Measurements from ENCODE around the gene SCCPDH. TPM values are rescaled to one million over a fixed set of nuclear protein-coding genes. Genes with fewer than 3 reads are reported as not detected.
A peak's percentile ranks its signal among the peaks of the same experiment; 100 is the strongest.
"Not testable (repeated sequence)": the region's sequence is repeated elsewhere in the genome, so short reads cannot be mapped to it uniquely, and the experiment has no call there.

The SCCPDH gene
- total and polyA plus RNA-seq, 2 of the 13 experiments (the other 11 are each of a cell fraction or from before 2014, with no cell fraction given) = 36.7 to 62.3 TPM

DNA sequence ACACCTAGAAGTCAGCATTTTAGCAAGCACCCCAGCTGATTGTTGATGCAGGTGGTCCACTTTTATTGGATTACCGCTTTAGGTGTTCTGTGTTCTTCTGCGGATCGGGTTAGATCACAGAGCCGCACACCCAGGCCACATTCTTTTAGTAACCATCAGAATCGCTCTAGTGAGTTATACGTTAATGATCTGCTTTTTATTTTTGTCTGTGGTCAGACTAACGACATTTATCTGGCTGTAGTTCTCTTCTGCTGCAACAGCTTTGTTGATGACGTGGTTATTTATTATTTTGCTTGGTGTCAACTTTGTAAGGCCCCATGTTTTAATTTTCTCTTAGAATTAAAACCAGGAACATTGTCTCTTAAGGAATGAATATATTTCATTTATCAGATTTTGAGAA is 18.2 kb downstream of the SCCPDH start:
- ChIA-PET POLR2A (no interaction called here), CTCF (ENCODE audit: low intra/inter-chr PET ratio, low total read pairs) (no interaction called here)
- Histone ChIP-seq H3K4me3 (replicated peaks in 1 of 3; ENCODE audit: insufficient read depth in 1 of 3, low read depth in 2 of 3, low read length in 3 of 3) (no peak overlapping the region), H3K36me3 (replicated peaks in 1 of 2; ENCODE audit: control insufficient read depth in 1 of 2, insufficient read depth in 2 of 2, low read length in 2 of 2) (peaks cover 7 to 51% of the 10 kb centered on the region in 2 experiments; a peak in 4 of 5 replicates), H3K9ac (ENCODE audit: insufficient read depth, low read depth, low read length) (no peak overlapping the region), H3K27me3 (ENCODE audit: control insufficient read depth in 1 of 2, insufficient read depth in 2 of 2, low read length in 2 of 2) (no peaks in the 10 kb centered on the region), H3K27ac (ENCODE audit: extremely low read length, insufficient read depth, low read length) (no peak overlapping the region), H2AFZ (ENCODE audit: low read length) (no peak overlapping the region), H3K79me2 (ENCODE audit: insufficient read depth, low read length) (no peaks in the 10 kb centered on the region), H3K4me1 (ENCODE audit: insufficient read depth, low read length) (no peaks in the 10 kb centered on the region), H3K9me3 (ENCODE audit: low read length) (no peaks in the 10 kb centered on the region), H4K20me1 (ENCODE audit: insufficient read depth, low read length) (no peaks in the 10 kb centered on the region), H3K4me2 (ENCODE audit: low read depth, low read length) (no peak overlapping the region)
- no TSS peak for BruUV-seq (replicated peaks)
- DNase-seq (ENCODE audit: low spot score) (no peak), FAIRE-seq (no peak), ATAC-seq (no peak)
- WGBS (ENCODE audit: low lambda C conversion rate) = 97% methylated on average over 8 of the region's 8 CpGs
- in situ Hi-C loops (cut with HindIII; ENCODE audit: extremely low pct_ligation_motif_present, low pct_unique_long_range_greater_than_20kb) = no loop called here
- TF ChIP-seq, protein P1, sequence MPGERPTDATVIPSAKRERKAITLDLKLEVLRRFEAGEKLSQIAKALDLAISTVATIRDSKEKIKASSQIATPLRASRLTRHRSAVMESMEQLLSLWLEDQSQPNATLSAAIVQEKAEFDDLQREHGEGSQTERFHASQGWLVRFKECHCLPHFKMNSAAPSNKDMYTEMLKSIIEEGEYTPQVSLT (CRISPR knock-in tag; IDR thresholded peaks at IDR 0.05; ENCODE audit: borderline replicate concordance, low read depth) = no peak
- TF ChIP-seq IKZF4 (CRISPR knock-in tag; IDR thresholded peaks at IDR 0.05; ENCODE audit: borderline replicate concordance, low read depth, not compliant biosample characterization) (no peak), ZNF564 (CRISPR knock-in tag; IDR thresholded peaks at IDR 0.05) (no peak), ZNF3 (CRISPR knock-in tag; IDR thresholded peaks at IDR 0.05) (no peak), RFXANK (CRISPR knock-in tag; IDR thresholded peaks at IDR 0.05) (no peak), RFX1 (IDR thresholded peaks at IDR 0.05) (no peak), ZNF749 (CRISPR knock-in tag; IDR thresholded peaks at IDR 0.05; ENCODE audit: borderline replicate concordance) (no peak), TCF12 (IDR thresholded peaks at IDR 0.05) (no peak), TCF12 (CRISPR knock-in tag; IDR thresholded peaks at IDR 0.05) (no peak)
- TF ChIP-seq, protein P2, sequence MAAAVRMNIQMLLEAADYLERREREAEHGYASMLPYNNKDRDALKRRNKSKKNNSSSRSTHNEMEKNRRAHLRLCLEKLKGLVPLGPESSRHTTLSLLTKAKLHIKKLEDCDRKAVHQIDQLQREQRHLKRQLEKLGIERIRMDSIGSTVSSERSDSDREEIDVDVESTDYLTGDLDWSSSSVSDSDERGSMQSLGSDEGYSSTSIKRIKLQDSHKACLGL (CRISPR knock-in tag; IDR thresholded peaks at IDR 0.05) = no peak
- TF ChIP-seq, protein P3, sequence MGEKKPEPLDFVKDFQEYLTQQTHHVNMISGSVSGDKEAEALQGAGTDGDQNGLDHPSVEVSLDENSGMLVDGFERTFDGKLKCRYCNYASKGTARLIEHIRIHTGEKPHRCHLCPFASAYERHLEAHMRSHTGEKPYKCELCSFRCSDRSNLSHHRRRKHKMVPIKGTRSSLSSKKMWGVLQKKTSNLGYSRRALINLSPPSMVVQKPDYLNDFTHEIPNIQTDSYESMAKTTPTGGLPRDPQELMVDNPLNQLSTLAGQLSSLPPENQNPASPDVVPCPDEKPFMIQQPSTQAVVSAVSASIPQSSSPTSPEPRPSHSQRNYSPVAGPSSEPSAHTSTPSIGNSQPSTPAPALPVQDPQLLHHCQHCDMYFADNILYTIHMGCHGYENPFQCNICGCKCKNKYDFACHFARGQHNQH (CRISPR knock-in tag; IDR thresholded peaks at IDR 0.05) = no peak
- intact Hi-C loops (cut with micrococcal nuclease; ENCODE audit: unreplicated experiment) = no loop called here

DNA sequence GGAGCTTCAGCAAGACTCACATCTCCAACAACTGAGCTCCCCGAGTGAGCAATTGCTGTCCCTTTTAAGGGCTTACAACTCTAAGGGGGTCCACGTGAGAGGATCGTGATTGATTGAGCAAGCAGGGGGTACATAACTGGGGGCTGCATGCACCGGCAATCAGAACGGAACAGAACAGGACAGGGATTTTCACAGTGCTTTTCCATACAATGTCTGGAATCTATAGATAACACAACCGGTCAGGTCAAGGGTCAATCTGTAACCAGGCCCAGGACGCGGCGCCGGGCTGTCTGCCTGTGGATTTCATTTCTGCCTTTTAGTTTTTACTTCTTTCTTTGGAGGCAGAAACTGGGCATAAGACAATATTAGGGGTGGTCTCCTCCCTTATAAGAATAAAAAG is 21.9 kb downstream of the SCCPDH start:
- POLR2A ChIA-PET; H3K9ac ChIP-seq (ENCODE audit: insufficient read depth, low read depth, low read length); H3K4me2 ChIP-seq (ENCODE audit: low read depth, low read length); H2AFZ ChIP-seq (ENCODE audit: low read length); H4K20me1 ChIP-seq (ENCODE audit: insufficient read depth, low read length); H3K27me3 ChIP-seq (ENCODE audit: control insufficient read depth in 1 of 2, insufficient read depth in 2 of 2, low read length in 2 of 2); H3K4me1 ChIP-seq (ENCODE audit: insufficient read depth, low read length); intact Hi-C loops (cut with micrococcal nuclease; ENCODE audit: unreplicated experiment); BruUV-seq (replicated peaks); H3K4me3 ChIP-seq (replicated peaks in 1 of 3; ENCODE audit: insufficient read depth in 1 of 3, low read depth in 2 of 3, low read length in 3 of 3); CTCF ChIA-PET (ENCODE audit: low intra/inter-chr PET ratio, low total read pairs); H3K27ac ChIP-seq (ENCODE audit: extremely low read length, insufficient read depth, low read length); in situ Hi-C loops (cut with HindIII; ENCODE audit: extremely low pct_ligation_motif_present, low pct_unique_long_range_greater_than_20kb); H3K9me3 ChIP-seq (ENCODE audit: low read length); H3K79me2 ChIP-seq (ENCODE audit: insufficient read depth, low read length); DNase-seq (ENCODE audit: low spot score); FAIRE-seq: not testable (repeated sequence)
- H3K36me3 ChIP-seq (replicated peaks in 1 of 2; ENCODE audit: control insufficient read depth in 1 of 2, insufficient read depth in 2 of 2, low read length in 2 of 2) = peaks cover 10 to 31% of the 10 kb centered on the region in 2 experiments; a peak in 4 of 5 replicates
- peak; percentile 44; the same call in 1 of the 3 replicates for ATAC-seq
- 92% methylated on average over 8 of the region's 10 CpGs for WGBS (ENCODE audit: low lambda C conversion rate)

Measured in HepG2 (cell line).